Measurements from ENCODE around the gene SULF2.

- TF ChIP-seq, protein P1, sequence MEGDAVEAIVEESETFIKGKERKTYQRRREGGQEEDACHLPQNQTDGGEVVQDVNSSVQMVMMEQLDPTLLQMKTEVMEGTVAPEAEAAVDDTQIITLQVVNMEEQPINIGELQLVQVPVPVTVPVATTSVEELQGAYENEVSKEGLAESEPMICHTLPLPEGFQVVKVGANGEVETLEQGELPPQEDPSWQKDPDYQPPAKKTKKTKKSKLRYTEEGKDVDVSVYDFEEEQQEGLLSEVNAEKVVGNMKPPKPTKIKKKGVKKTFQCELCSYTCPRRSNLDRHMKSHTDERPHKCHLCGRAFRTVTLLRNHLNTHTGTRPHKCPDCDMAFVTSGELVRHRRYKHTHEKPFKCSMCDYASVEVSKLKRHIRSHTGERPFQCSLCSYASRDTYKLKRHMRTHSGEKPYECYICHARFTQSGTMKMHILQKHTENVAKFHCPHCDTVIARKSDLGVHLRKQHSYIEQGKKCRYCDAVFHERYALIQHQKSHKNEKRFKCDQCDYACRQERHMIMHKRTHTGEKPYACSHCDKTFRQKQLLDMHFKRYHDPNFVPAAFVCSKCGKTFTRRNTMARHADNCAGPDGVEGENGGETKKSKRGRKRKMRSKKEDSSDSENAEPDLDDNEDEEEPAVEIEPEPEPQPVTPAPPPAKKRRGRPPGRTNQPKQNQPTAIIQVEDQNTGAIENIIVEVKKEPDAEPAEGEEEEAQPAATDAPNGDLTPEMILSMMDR (IDR thresholded peaks at IDR 0.05; ENCODE audit: insufficient read depth, low read length) = no peak
- TF ChIP-seq REST (IDR thresholded peaks at IDR 0.05; ENCODE audit: insufficient replicate concordance, low read depth) (no peak), POLR2AphosphoS5 (IDR thresholded peaks at IDR 0.05; ENCODE audit: low read depth) (no peak)
Observed at GRCh38 chr20:47660602-47660905, 124.7 kb downstream of the SULF2 start.
